Subcutaneous adipose tissue (tissue), 4 donors: ENCODE data around the gene ARSD. TPM values are rescaled to one million over a fixed set of nuclear protein-coding genes. Genes with fewer than 3 reads are reported as not detected.

Source experiments
- total RNA-seq, 4 donors: library from RNA; depleted of rRNA; stranded (reverse); fragments of >200 nt; gene quantifications; one replicate each; pipeline ENCODE4 v1.1.0, GENCODE V29; 2016
- TF ChIP-seq, protein P1 (sequence below): fragments of 450-650 bp; IDR thresholded peaks from one replicate; pipeline ENCODE4 v1.5.1; 2016; ENCODE audit warnings: low read depth, mild to moderate bottlenecking, control low read depth, antibody characterized with exemption, moderate library complexity

Gene ARSD, protein sequence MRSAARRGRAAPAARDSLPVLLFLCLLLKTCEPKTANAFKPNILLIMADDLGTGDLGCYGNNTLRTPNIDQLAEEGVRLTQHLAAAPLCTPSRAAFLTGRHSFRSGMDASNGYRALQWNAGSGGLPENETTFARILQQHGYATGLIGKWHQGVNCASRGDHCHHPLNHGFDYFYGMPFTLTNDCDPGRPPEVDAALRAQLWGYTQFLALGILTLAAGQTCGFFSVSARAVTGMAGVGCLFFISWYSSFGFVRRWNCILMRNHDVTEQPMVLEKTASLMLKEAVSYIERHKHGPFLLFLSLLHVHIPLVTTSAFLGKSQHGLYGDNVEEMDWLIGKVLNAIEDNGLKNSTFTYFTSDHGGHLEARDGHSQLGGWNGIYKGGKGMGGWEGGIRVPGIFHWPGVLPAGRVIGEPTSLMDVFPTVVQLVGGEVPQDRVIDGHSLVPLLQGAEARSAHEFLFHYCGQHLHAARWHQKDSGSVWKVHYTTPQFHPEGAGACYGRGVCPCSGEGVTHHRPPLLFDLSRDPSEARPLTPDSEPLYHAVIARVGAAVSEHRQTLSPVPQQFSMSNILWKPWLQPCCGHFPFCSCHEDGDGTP
- 10 to 100 TPM; 27.1 to 35.2 (median 34.5) TPM for total RNA-seq

DNA sequence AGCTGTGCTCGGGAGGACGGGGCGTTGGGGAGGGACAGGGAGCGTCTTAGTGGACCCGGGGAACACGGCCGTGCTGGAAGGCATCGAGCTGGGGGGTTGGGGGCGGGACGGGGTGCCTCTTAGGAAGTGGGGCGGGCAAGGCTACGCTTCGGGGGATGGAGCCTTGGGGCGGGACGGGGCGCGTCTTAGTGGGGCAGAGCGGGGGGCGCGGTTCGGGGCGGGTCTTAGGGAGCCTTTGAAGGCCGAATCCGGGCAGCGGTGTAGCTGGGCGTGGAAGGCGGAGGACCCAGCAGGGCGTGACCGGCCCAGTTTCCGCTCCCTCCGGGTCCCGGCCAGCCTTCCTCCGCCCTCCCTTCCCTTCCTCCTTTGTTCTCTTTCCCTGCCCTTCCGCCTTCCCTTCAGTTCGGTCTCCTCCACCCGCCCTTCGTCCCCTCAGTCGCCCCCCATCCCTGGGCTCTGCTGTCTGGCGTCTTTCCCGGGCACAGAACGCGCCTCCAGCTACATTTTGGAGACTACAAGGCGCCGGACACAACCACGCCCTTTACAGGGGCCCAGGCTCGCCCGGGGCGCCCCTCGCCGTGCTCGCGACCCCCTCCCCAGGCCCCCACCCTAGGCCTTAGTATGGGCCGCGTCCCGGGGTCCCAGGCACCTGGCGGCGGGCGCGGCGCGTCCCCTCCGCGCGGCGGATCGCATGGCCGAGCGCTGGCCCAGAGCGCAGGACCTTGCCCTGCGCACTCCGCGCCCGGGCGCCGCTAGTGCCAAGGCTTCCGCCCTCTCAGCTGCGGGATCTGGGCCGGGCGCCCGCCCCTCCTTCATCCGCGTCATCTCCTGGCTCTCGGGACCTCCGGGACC lies at the start of gene ARSD:
Gene ARSD (minus strand): TSS at position 757 of the 852 bp plus-strand sequence. CDS start 64 bp downstream, at position 693.
- TF ChIP-seq, protein P1, sequence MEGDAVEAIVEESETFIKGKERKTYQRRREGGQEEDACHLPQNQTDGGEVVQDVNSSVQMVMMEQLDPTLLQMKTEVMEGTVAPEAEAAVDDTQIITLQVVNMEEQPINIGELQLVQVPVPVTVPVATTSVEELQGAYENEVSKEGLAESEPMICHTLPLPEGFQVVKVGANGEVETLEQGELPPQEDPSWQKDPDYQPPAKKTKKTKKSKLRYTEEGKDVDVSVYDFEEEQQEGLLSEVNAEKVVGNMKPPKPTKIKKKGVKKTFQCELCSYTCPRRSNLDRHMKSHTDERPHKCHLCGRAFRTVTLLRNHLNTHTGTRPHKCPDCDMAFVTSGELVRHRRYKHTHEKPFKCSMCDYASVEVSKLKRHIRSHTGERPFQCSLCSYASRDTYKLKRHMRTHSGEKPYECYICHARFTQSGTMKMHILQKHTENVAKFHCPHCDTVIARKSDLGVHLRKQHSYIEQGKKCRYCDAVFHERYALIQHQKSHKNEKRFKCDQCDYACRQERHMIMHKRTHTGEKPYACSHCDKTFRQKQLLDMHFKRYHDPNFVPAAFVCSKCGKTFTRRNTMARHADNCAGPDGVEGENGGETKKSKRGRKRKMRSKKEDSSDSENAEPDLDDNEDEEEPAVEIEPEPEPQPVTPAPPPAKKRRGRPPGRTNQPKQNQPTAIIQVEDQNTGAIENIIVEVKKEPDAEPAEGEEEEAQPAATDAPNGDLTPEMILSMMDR, result no peak

DNA sequence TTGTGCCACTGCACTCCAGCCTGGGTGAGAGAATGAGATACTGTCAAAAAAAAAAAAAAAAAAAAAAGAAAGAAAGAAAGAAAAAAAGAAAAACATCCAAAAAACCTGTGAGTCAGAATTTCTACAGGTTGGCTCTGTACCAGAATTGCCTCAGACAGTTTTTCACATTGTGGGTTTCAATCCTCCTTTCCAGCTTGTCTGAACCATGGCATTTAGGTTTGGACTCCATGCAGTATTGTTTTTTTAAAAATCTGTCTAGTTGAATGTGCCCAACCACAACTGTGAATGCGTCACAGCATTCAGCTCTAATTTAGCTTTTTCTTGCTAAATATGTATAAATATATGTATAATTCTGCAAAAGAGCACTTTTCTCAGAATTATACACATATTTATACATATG lies 45.8 kb upstream of the ARSD start:
- TF ChIP-seq, protein P1, result no peak

DNA sequence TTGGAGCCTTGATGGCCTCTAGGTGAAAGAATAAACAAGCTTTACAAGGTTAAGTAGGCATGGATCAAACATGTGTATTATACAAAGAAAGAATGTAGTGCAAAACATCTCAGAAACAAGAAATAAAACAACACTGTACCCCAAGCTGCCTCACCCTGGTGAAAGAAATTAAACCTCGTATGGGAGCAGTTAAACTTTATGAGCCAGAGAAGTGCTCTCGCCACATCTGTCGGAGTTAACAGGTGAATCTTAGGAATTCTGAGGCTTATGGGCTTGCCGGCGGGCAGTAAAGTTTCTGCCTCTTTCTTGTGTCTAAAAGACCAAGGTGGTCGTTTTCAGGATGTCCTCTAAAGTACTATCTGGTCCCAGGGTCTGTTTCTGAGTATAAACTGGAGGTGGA lies 43.3 kb upstream of the ARSD start:
- TF ChIP-seq, protein P1, result no peak

DNA sequence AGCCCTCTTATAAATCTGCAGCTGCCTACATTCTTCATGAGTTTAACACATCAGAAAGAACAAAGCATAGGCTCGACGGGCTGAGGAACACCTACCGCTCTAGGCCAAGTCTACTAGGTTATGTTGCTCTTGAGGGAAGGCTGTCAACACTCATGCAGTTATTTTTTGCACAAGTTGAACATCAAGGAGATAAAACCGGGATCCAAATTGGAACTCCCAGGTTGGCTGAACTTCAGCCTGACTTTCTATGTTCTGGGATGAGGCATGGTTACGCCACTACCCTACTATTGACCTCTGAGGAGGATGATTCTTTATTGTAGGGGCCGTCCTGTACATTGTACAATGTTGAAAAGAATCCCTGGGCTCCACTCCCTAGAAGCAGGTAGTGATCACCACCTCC lies 39.9 kb upstream of the ARSD start:
- TF ChIP-seq, protein P1, result no peak

DNA sequence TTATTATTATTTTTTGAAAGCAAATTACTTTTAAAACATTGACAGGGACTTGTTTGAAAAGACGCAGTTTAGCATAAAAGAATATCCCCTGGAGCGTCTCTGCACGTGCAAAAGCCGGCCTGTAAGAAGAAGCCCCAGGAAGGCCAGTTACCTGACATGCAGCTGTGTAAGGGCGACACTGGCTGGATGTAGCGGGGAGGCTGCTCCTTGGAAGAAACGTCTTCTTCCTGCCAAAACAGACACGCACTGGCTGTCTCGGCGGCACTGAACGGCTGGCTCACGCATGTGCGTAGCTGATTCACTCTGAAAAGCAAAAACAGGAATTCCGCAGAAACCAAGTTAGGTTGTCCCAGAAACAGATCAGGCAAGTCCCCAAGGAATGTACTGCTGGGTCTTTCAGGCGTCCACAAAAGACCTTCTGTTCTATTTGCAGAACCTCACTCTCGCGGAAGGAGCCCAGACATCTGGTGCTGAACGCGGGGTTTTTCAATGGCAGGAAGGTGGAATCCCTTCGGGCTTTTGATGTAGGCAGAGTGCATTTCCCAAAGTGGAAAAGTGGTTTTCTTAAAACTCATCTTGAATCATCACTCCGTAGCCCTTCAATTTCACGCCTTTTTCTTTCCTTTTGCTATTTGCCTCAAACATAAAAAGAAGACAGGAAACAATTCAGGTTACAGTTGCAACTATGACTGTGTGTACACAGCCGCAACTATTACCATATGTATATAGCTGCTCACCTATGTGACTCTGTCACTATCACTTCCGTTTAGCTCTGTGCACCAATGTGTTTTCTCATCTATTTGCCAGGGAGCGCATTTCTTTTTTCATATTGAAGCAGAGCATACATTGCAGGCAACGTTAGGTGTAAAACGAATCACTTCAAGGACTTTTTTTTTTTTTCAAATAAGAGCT lies 39.1 kb upstream of the ARSD start:
- TF ChIP-seq, protein P1, result no peak

DNA sequence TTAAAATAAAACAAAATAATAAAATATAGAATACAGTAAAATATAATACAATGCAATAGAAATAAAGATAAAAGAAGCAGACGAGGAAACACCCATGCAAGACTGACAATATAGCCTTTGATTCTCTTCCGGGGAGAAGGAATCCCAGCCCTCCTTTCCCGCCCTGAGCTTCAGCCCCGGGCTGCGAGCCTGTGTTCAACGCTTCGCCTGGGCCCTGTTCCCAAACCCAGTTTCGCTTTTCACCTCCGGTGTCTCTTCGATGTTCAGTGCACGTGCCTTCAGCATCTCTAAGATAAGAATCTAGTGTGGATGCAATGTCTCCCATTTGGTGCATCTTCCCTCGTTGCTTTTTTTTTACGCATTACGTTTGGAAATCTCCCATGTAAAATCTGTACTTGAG lies 38.4 kb upstream of the ARSD start:
- TF ChIP-seq, protein P1, result no peak
